Liver (tissue), 9 donors: ENCODE measurements around the gene BCHE. TPM values are rescaled to one million over a fixed set of nuclear protein-coding genes. Genes with fewer than 3 reads are reported as not detected.

Experiments used
- DNase-seq: peaks from one replicate; pipeline ENCODE4 v3.0.0-alpha.2; 2017; ENCODE audit warnings: low spot score
- H3K27ac ChIP-seq, 2 donors: one replicate each; pipeline ENCODE4 v1.7.0; 2013; ENCODE audit warnings: inconsistent platforms in 2 of 2, low read length in 2 of 2, control low read depth in 1 of 2, low read depth in 1 of 2, mild to moderate bottlenecking in 1 of 2
- H3K27me3 ChIP-seq, 4 donors: one replicate each; pipeline versions ENCODE4 v1.6.1 to v1.7.0; 2013; ENCODE audit warnings: low read length in 3 of 4, inconsistent platforms in 1 of 4, mild to moderate bottlenecking in 1 of 4, moderate library complexity in 1 of 4; ENCODE audit not compliant: control insufficient read depth in 4 of 4, insufficient read depth in 4 of 4
- H3K36me3 ChIP-seq, 4 donors: one replicate each; pipeline versions ENCODE4 v1.6.1 to v1.7.0; 2013; ENCODE audit warnings: low read length in 3 of 4, mild to moderate bottlenecking in 3 of 4, low read depth in 1 of 4, moderate library complexity in 1 of 4; ENCODE audit not compliant: control insufficient read depth in 4 of 4, insufficient read depth in 3 of 4
- H3K4me1 ChIP-seq, 4 donors: one replicate each; pipeline versions ENCODE4 v1.6.1 to v1.7.0; 2013; ENCODE audit warnings: low read length in 3 of 4, mild to moderate bottlenecking in 3 of 4, moderate library complexity in 1 of 4; ENCODE audit not compliant: control insufficient read depth in 4 of 4, insufficient read depth in 4 of 4
- H3K4me3 ChIP-seq, 3 donors: one replicate each; pipeline versions ENCODE4 v1.6.1 to v1.7.0; 2013; ENCODE audit warnings: low read length in 3 of 3, control low read depth in 1 of 3, low read depth in 1 of 3, mild to moderate bottlenecking in 1 of 3
- H3K9ac ChIP-seq, 2 donors: one replicate each; pipeline ENCODE4 v1.7.0; 2013; ENCODE audit warnings: low read length in 2 of 2, mild to moderate bottlenecking in 2 of 2, moderate library complexity in 2 of 2, control low read depth in 1 of 2, low read depth in 1 of 2
- H3K9me3 ChIP-seq, 4 donors: one replicate each; pipeline versions ENCODE4 v1.6.1 to v1.7.0; 2013; ENCODE audit warnings: low read length in 3 of 4; ENCODE audit not compliant: control insufficient read depth in 4 of 4
- ATF3 ChIP-seq: IDR thresholded peaks from 2 replicates; pipeline ENCODE4 v1.6.1; 2016; ENCODE audit warnings: antibody characterized with exemption
- CTCF ChIP-seq: fragments of 150-350 bp; IDR thresholded peaks from 2 replicates; pipeline ENCODE4 v1.5.1; 2017; ENCODE audit warnings: improper control_type of control experiment, low read depth, low read length; ENCODE audit not compliant: missing input control
- EGR1 ChIP-seq, 2 donors: IDR thresholded peaks; 2 replicates each; pipeline ENCODE4 v1.6.1; 2016 to 2018; ENCODE audit warnings: antibody characterized with exemption in 2 of 2, low read depth in 2 of 2
- FOXA1 ChIP-seq: IDR thresholded peaks from 2 replicates; pipeline ENCODE4 v1.6.1; 2016; ENCODE audit warnings: antibody characterized with exemption
- FOXA2 ChIP-seq: IDR thresholded peaks from 2 replicates; pipeline ENCODE4 v1.6.1; 2016; ENCODE audit warnings: antibody characterized with exemption
- GABPA ChIP-seq, 2 donors: IDR thresholded peaks in 1 of 2; conservative IDR thresholded peaks in 1 of 2; 2 replicates each; pipeline ENCODE4 v1.6.1; 2016; ENCODE audit warnings: antibody characterized with exemption in 2 of 2, mild to moderate bottlenecking in 1 of 2, moderate library complexity in 1 of 2
- HNF4A ChIP-seq, 2 donors: conservative IDR thresholded peaks; 2 replicates each; pipeline ENCODE4 v1.6.1; 2016; ENCODE audit warnings: antibody characterized with exemption in 2 of 2, mild to moderate bottlenecking in 2 of 2
- HNF4G ChIP-seq: IDR thresholded peaks from 2 replicates; pipeline ENCODE4 v1.6.1; 2016; ENCODE audit warnings: antibody characterized with exemption
- JUND ChIP-seq, 2 donors: IDR thresholded peaks; 2 replicates each; pipeline ENCODE4 v1.6.1; 2016; ENCODE audit warnings: antibody characterized with exemption in 2 of 2
- MAX ChIP-seq: IDR thresholded peaks from 2 replicates; pipeline ENCODE4 v1.6.1; 2016; ENCODE audit warnings: antibody characterized with exemption
- NR2F2 ChIP-seq: IDR thresholded peaks from 2 replicates; pipeline ENCODE4 v1.6.1; 2016; ENCODE audit warnings: antibody characterized with exemption
- RAD21 ChIP-seq, 2 donors: IDR thresholded peaks; 2 replicates each; pipeline ENCODE4 v1.6.1; 2016; ENCODE audit warnings: antibody characterized with exemption in 2 of 2, mild to moderate bottlenecking in 2 of 2
- REST ChIP-seq: IDR thresholded peaks from 2 replicates; pipeline ENCODE4 v1.6.1; 2016; ENCODE audit warnings: antibody characterized with exemption, mild to moderate bottlenecking
- RXRA ChIP-seq, 2 donors: IDR thresholded peaks; 2 replicates each; pipeline ENCODE4 v1.6.1; 2017 to 2018; ENCODE audit warnings: antibody characterized with exemption in 2 of 2, mild to moderate bottlenecking in 1 of 2
- SP1 ChIP-seq: IDR thresholded peaks from 2 replicates; pipeline ENCODE4 v1.6.1; 2018; ENCODE audit warnings: antibody characterized with exemption, mild to moderate bottlenecking
- TAF1 ChIP-seq: conservative IDR thresholded peaks from 2 replicates; pipeline ENCODE4 v1.6.1; 2016; ENCODE audit warnings: antibody characterized with exemption, mild to moderate bottlenecking
- YY1 ChIP-seq: IDR thresholded peaks from 2 replicates; pipeline ENCODE4 v1.6.1; 2016; ENCODE audit warnings: antibody characterized with exemption, mild to moderate bottlenecking
- ZBTB33 ChIP-seq: IDR thresholded peaks from 2 replicates; pipeline ENCODE4 v1.6.1; 2016; ENCODE audit warnings: antibody characterized with exemption
- WGBS: extraction: QIAGEN DNeasy Blood & Tissue Kit; methylation state at CpG from one replicate; pipeline ENCODE4 v1.1.7; 2013; 5-methylcytosine and 5-hydroxymethylcytosine counted together
- polyA plus RNA-seq, 2 donors: library from polyadenylated mRNA; stranded (reverse) in 1 of 2; unstranded in 1 of 2; fragments of 200-250 nt in 1 of 2; fragments of >200 nt in 1 of 2; fragmentation: Nextera tagmentation in 1 of 2; extraction: Ambion mirVana in 1 of 2; gene quantifications; one replicate each; pipeline versions ENCODE4 v1.2.1 to v1.2.3, GENCODE V29; 2013 to 2015
- total RNA-seq, 2 donors: library from RNA; depleted of rRNA; stranded (reverse); fragments of >200 nt; gene quantifications; one replicate each; pipeline ENCODE4 v1.2.3, GENCODE V29; 2014
- donor health status: healthy.
- donor health status: healthy.
- donor health status: healthy.
- donor health status: healthy.
- donor health status: healthy.

BCHE gene
- total and polyA plus RNA-seq, 4 donors = 18.4 to 46.8 (median 35.6) TPM

- Histone ChIP-seq H3K9ac (no peak overlapping the region), H3K27ac (no peak overlapping the region), H3K4me1 (peaks cover 0 to 4% (median 2%) of the 10 kb centered on the region in 4 donors), H3K9me3 (no peaks in the 10 kb centered on the region), H3K4me3 (no peak overlapping the region), H3K36me3 (no peaks in the 10 kb centered on the region), H3K27me3 (no peaks in the 10 kb centered on the region)
- DNase-seq = no peak
- 93% methylated on average over 2 of the region's 2 CpGs for WGBS
- TF ChIP-seq HNF4G = no peak
- no peak for TF ChIP-seq NR2F2
- TF ChIP-seq REST = no peak
- TF ChIP-seq EGR1 (IDR thresholded peaks at IDR 0.05; ENCODE audit: low read depth in 2 of 2) = no peak
- no peak for TF ChIP-seq ZBTB33
- TF ChIP-seq FOXA1 = no peak
- TF ChIP-seq TAF1 = no peak
- no peak for TF ChIP-seq ATF3
- TF ChIP-seq FOXA2 = no peak
- no peak for TF ChIP-seq RAD21 (IDR thresholded peaks at IDR 0.05)
- TF ChIP-seq HNF4A (conservative IDR thresholded peaks at IDR 0.05) = no peak
- TF ChIP-seq GABPA (IDR thresholded peaks at IDR 0.05 in 1 of 2, conservative IDR thresholded peaks at IDR 0.05 in 1 of 2) = no peak
- TF ChIP-seq RXRA (IDR thresholded peaks at IDR 0.05) = no peak
- TF ChIP-seq YY1 = no peak
- no peak for TF ChIP-seq CTCF
- no peak for TF ChIP-seq MAX
- no peak for TF ChIP-seq JUND (IDR thresholded peaks at IDR 0.05)
- TF ChIP-seq SP1 = no peak
Observed at GRCh38 chr3:165883117-165883516, 45.9 kb upstream of the BCHE start.

GRCh38 chr3:165875644-165876043, 38.4 kb upstream of the BCHE start:
- Histone ChIP-seq H3K9ac (no peak overlapping the region), H3K27me3 (no peaks in the 10 kb centered on the region), H3K9me3 (no peaks in the 10 kb centered on the region), H3K27ac (no peak overlapping the region), H3K36me3 (no peaks in the 10 kb centered on the region), H3K4me1 (no peaks in the 10 kb centered on the region), H3K4me3 (no peak overlapping the region)
- no peak for DNase-seq
- TF ChIP-seq ZBTB33 = no peak
- no peak for TF ChIP-seq RAD21 (IDR thresholded peaks at IDR 0.05)
- TF ChIP-seq FOXA2 = no peak
- TF ChIP-seq JUND (IDR thresholded peaks at IDR 0.05) = no peak
- no peak for TF ChIP-seq SP1
- WGBS = 88% methylated on average over 6 of the region's 6 CpGs
